Kasumi-1 (cell line): ENCODE results near the gene BAG2.
A peak's percentile ranks its signal among the peaks of the same experiment; 100 is the strongest.

ENCODE experiments used
- DNase-seq, 2 experiments: peaks; one replicate each; lab custom pipeline; 2025; lab: John Stamatoyannopoulos, UW

BAG2 gene

GRCh38 chr6:57174511-57174907 is 2.4 kb downstream of the BAG2 start:
- no peak for DNase-seq

DNA sequence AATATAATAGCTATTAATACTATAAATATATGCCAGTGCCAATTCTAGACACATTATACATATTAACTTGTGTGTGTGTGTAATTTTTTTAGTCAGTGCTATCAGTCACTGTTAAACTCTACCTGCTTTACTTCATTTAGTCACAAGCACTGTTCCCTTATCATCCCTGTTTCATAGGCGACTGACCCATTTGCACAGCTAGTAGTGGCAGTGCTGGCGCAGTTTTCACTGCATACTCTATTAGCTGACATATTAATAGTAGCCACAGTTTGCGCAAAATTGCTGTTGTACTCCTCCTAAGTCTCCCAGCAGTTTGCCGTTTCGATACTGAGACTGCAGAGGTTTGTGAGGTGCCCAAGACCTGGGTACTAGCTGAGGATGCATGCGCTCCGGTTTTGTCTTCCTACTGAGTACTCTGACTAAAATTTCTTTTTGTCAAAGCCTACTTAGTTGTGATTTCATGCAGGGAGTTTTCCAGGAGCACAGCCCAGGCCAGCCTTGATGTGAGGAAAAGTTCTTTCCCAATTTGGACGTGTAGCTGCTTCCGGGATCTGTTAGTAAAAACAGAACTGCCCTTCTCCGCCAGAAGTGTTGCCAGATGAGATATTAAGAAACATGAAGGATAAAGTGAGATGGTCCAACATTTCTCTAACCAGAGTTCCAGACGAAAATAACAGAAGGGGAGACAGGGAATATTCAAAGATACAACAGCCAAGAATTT is 5.6 kb downstream of the BAG2 start:
- DNase-seq, result no peak

DNA sequence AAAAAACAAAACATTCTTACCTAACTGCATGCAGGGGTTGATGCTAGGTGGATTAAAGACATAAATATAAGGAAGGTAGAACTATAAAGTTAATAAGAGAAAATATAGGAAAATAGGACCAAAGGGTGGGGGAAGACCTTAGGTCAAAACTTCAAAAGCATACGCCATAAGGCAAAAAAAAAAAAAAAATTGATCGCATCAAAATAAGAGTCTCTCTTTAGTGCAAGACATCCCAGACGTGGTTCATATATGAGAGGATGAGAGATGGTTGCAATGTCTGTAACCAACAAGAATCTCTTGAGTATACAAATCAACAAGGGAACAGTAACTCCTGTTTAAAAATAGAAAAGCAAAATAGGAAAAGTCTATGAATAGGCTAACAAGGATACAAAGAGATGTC is 8.5 kb downstream of the BAG2 start:
- DNase-seq, result no peak

DNA sequence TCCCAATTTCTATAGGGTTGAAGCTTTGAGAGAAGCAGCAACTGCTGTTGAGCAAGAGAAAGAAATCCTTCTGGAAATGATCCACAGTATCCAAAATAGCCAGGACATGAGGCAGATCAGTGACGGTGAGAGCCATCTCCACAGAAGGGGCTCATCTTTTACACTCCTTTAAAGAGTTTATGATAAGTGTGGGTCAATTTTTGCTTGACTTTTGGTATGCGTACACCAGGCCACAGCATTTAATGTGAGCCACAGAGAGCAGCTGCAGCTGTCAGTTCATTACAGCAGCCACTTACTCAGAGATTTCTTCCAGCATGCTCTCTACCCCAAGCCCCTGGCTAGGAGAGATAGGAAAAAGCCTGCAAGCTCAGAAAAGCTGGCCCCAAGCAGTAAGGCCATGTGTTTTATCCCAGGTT is 9.9 kb downstream of the BAG2 start:
- no peak for DNase-seq

- DNase-seq, result no peak
Observed at GRCh38 chr6:57183336-57183735, 11.2 kb downstream of the BAG2 start.

DNA sequence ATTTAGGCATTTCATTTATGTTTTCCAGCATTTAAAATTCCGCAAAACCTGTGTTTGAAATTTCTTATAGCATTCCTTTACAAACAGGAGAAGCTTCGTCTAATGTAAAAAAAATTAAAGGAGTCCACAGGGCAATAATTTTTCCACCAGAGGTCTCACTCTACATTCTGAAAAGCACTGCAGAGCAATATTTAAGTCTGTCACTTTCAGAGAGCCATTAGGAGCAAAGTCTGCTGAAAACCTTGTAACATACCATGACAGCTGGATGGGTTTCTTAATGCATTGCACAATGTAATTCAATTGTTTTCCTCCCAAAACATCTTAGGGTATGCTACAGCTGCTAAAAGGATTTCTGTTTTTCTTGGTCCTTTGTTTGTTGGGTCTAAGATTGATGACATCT is 18.0 kb downstream of the BAG2 start:
- peak; percentile 12 to 54 for DNase-seq

- DNase-seq, result no peak
Observed at GRCh38 chr6:57193177-57193576, 21.1 kb downstream of the BAG2 start.

- no peak for DNase-seq
Observed at GRCh38 chr6:57195457-57195856, 23.3 kb downstream of the BAG2 start.

- DNase-seq, result no peak
Observed at GRCh38 chr6:57198926-57199636, 27.0 kb downstream of the BAG2 start.

DNA sequence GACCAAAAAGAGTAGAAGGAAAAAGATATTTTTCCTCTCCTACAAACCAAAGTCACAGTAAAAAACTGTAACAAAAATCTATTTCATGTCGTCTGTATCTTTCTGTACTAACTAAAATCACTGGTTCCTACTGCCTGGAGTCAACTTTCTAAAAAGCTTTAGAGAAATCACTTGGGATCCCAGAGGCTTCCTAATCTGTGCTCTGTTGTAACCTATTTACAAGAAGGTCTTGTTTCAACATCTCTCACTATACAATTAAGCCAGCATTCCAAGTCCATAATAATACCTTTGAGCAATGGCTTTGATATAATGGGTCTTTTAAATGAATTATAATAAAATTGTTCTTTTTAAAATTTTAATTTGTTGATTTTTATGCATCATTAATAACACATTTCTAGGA is 29.6 kb downstream of the BAG2 start:
- DNase-seq, result no peak

DNA sequence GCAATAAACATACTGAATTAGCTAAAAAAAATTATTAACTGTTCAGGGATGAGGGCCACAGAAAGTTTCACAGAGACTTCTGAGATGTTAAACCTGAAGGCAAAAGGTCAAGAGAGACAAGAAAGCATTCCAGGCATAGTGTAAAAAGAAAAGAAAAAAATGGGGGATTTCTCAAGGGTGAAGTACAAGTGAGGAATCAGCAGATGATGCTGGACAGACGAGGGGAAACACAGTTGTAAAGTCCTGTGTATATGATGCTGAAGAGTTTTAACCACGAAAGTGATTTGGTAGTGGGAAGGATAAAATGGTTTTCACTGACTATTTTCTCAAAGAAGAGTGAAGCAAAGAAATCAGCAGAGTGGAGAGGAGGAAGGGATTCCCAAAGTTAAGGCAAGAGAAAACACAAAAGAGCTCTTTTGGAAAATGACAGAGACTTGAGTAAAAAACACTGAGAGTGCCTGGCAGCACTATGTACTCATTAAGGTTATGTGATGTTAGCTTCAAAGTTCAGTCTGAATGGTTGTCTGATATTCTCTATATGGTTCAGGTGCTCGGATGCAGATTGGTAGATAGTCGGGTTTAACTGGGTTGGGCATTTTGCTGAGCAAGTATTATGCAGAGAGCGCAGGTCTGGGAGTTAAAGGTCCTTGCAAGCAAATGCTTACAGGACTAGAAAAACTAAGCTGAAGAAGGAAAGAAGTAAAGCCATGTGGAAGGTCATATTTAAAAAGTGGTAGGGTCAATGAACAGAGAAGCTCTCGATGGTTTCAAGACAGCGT is 33.6 kb downstream of the BAG2 start:
- no peak for DNase-seq

GRCh38 chr6:57207141-57207540 is 35.0 kb downstream of the BAG2 start:
- no peak for DNase-seq

- DNase-seq, result no peak
Observed at GRCh38 chr6:57207872-57208271, 35.7 kb downstream of the BAG2 start.

DNA sequence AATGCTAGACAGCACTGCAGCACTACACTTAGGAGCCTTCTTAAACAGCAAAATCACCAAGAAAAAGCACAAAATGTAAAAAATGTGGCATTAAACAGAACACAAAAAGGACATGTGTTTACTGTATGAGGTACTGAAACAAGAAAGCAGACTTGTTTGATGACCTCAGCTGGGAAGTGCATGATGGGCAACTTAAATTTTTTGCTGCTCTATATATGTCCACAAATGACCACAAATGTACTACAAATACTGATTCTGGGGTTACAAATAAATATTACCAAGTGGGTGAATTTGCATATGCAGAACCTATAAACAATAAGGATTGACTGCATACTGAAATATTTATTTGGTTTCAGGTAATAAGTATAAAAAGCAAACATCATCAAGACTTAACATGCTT is 36.9 kb downstream of the BAG2 start:
- no peak for DNase-seq

DNA sequence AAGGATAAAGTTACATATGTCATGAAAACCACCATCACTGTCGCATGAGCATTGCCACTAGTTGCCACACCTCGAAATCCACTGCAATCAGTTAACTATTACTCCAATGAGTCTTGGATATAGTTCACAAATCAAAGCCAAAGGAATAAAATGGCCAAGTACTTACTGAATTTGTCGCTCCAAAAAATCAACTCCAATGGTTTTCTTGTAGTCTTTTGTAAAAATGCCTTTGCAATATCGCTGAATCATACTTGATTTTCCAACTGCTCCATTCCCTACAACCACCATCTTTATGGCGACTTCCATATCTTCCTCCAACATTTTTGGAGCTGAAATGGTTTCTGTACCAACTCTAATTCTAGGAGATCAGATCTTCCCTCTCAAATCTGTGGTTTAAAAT is 37.9 kb downstream of the BAG2 start:
- DNase-seq, result no peak

GRCh38 chr6:57215260-57215659 is 43.1 kb downstream of the BAG2 start:
- no peak for DNase-seq

DNA sequence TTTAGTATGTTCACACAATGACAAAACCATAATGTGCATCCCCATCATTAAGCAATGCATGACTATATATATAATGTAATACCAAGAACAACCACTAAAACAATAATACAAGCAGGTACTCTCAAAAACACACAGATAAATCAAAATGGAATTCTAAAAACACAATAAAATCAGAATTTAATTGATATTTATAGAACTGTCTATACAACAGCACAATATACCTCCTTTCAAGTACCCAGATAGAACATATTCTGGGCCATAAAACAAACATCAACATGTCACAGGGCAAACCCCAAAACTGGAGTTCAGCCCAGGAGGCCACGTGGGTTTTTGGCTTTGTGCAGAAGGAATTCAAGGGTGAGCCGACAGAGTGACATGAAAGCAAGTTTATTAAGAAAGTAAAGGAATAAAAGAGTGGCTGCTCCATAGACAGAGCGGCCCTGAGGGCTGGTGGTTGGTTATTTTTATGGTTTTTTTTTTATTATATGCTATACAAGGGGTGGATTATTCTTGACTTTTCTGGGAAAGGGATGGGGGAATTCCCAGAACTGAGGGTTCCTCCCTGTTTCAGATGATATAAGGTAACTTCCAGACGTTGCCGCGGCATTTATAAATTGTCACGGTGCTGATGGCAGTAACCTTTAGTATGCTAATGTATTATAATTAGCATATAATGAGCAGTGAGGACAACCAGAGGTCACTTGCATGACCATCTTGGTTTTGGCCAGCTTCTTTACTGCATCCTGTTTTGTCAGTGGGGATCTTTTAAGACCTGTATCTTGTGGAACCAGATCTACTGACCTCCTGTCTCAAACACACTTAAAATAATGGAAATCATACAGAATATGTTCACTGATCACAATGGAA is 44.3 kb downstream of the BAG2 start:
- peak; percentile 28 to 31 for DNase-seq

GRCh38 chr6:57217270-57217669 is 45.1 kb downstream of the BAG2 start:
- DNase-seq, result no peak

DNA sequence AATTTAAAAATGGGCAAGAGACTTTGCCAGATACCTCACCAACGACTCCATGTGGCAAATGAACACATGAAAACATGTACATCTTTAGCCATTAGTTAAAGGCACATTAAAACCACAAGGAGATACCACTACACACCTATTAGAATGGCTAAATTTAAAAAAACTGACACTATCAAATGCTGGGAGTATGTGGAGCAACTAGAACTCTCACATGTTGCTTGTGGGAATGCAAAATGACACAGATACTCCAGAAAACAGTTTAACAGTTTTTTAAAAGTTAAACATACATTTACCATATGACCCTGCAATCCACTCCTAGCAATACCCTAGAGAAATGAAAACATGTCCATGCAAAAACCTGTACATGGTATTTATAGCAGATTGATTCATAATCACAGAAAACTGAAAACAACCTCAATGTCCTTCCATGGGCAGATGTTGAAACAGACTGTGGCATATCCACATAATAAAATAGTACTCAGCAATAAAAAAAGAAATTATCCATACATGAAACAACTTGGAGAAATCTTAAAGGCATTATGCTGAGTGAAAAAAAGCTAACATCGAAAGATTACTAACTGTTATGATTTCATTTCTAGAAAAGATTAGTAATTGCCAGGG is 48.1 kb downstream of the BAG2 start:
- DNase-seq, result no peak

- DNase-seq, result peak; percentile 69 to 83
Observed at GRCh38 chr6:57221191-57221935, 49.2 kb downstream of the BAG2 start.
